Loucy (cell line): ENCODE results near the gene FREM2.

ENCODE experiments used
- H2AFZ ChIP-seq: fragments of 200-600 bp; sonication (generic); 2 replicates; pipeline ENCODE4 v1.6.0; 2016; ENCODE audit warnings: antibody characterized with exemption, mild to moderate bottlenecking, low read length, moderate library complexity
- H3F3A ChIP-seq: fragments of 200-600 bp; 2 replicates; pipeline ENCODE4 v1.6.0; 2016; ENCODE audit warnings: antibody characterized with exemption, low read depth, mild to moderate bottlenecking
- H3K27me3 ChIP-seq: fragments of 200-600 bp; sonication (generic); 2 replicates; pipeline ENCODE4 v1.6.1; 2014; ENCODE audit warnings: low read length, mild to moderate bottlenecking; ENCODE audit not compliant: insufficient read depth, poor library complexity, severe bottlenecking
- H3K36me3 ChIP-seq: fragments of 200-600 bp; sonication (generic); 2 replicates; pipeline ENCODE4 v1.6.1; 2016; ENCODE audit warnings: low read length; ENCODE audit not compliant: insufficient read depth
- H3K4me1 ChIP-seq: fragments of 200-600 bp; sonication (generic); 2 replicates; pipeline ENCODE4 v1.5.1; 2014; ENCODE audit warnings: low read length, mild to moderate bottlenecking; ENCODE audit not compliant: insufficient read depth, poor library complexity, severe bottlenecking
- H3K4me2 ChIP-seq: fragments of 200-600 bp; sonication (generic); 2 replicates; pipeline ENCODE4 v1.6.0; 2014; ENCODE audit warnings: antibody characterized with exemption, low read length, low read depth, mild to moderate bottlenecking; ENCODE audit not compliant: poor library complexity, severe bottlenecking
- H3K4me3 ChIP-seq: fragments of 200-600 bp; sonication (generic); 2 replicates; pipeline ENCODE4 v1.5.1; 2014; ENCODE audit warnings: low read length, mild to moderate bottlenecking, mixed read lengths; ENCODE audit not compliant: poor library complexity, severe bottlenecking
- H3K79me2 ChIP-seq: fragments of 200-600 bp; sonication (generic); 2 replicates; pipeline ENCODE4 v1.6.1; 2014; ENCODE audit warnings: low read length; ENCODE audit not compliant: insufficient read depth
- H3K9ac ChIP-seq: fragments of 200-600 bp; sonication (generic); 2 replicates; pipeline ENCODE4 v1.6.0; 2014; ENCODE audit warnings: mild to moderate bottlenecking, low read depth, low read length, moderate library complexity; ENCODE audit not compliant: poor library complexity, severe bottlenecking
- H3K9me2 ChIP-seq: fragments of 200-600 bp; sonication (generic); replicated peaks from 2 replicates; pipeline ENCODE4 v1.6.1; 2016; ENCODE audit warnings: low read depth, low read length, mixed read lengths
- H3K9me3 ChIP-seq: fragments of 200-600 bp; sonication (generic); 2 replicates; pipeline ENCODE4 v1.6.1; 2014; ENCODE audit warnings: mild to moderate bottlenecking, antibody characterized with exemption, low read length, low read depth; ENCODE audit not compliant: insufficient read depth
- H4K20me1 ChIP-seq: fragments of 200-600 bp; sonication (generic); 2 replicates; pipeline ENCODE4 v1.6.0; 2014; ENCODE audit warnings: antibody characterized with exemption, low read length, mild to moderate bottlenecking; ENCODE audit not compliant: insufficient read depth, poor library complexity, severe bottlenecking
- CTCF ChIP-seq: fragments of 200-600 bp; sonication (generic); conservative IDR thresholded peaks from 2 replicates; pipeline ENCODE4 v1.5.1; 2014; ENCODE audit warnings: mild to moderate bottlenecking, antibody characterized with exemption, low read length
- EZH2phosphoT487 ChIP-seq: fragments of 200-600 bp; IDR thresholded peaks from 2 replicates; pipeline ENCODE4 v1.6.1; 2018; ENCODE audit warnings: antibody characterized with exemption, mild to moderate bottlenecking, moderate library complexity, borderline replicate concordance

The FREM2 gene

DNA sequence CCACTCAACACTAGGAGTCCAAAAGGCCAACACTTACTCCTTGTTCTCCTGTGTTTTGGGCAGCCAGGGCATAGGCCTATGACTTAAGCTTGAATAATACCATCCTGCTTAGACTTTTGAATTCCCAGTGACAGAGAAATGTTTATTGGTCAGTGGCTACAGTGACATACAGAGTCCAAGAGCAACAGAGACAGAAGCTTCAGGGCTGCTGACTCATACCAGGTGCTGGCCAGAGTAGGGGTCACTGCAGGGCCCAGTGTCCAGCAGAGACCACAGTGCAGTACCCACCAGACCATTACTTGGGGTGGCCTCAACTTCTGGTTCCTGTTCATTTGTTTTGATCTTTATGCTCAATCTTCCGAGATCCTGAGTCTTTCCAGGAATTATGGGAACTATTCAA is 6.0 kb upstream of the FREM2 start:
- no peaks in the 10 kb centered on the region for H3K79me2 ChIP-seq
- H3K4me2 ChIP-seq: no peak overlapping the region
- no peaks in the 10 kb centered on the region for H4K20me1 ChIP-seq
- no peak overlapping the region for H3K4me3 ChIP-seq
- H3K9me2 ChIP-seq: no peaks in the 10 kb centered on the region
- no peak overlapping the region for H3K9ac ChIP-seq
- H3K4me1 ChIP-seq: no peaks in the 10 kb centered on the region
- TF ChIP-seq EZH2phosphoT487 (no peak), CTCF (no peak)
- no peaks in the 10 kb centered on the region for H3F3A ChIP-seq
- H3K36me3 ChIP-seq: no peaks in the 10 kb centered on the region
- H3K27me3 ChIP-seq: no peaks in the 10 kb centered on the region
- no peak overlapping the region for H2AFZ ChIP-seq
- no peaks in the 10 kb centered on the region; the same call in 1 of the 2 replicates for H3K9me3 ChIP-seq

DNA sequence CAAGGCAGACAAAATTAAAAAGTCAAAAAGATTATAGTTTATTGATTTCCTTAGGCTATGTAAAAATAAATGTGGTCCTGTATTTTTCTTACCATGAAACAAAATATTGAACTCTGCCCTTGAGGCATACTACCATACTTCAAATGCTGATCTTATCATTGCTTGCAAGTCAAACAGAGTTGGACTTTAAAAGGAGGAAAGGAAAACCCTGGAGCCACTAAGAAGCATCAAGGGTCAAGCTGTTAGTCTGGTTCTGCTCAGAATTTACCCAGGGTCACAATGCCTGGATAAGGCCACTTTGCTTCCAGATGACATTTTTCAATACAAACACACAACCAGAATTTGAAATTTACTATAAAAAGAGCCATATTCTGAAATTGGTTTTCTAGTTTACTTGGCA is 2.2 kb upstream of the FREM2 start:
- Histone ChIP-seq H3K4me2 (no peak overlapping the region), H3K9me3 (peaks cover 6% of the 10 kb centered on the region; the same call in 1 of the 2 replicates), H3K79me2 (no peaks in the 10 kb centered on the region), H4K20me1 (no peaks in the 10 kb centered on the region), H3K27me3 (no peaks in the 10 kb centered on the region), H3K36me3 (no peaks in the 10 kb centered on the region), H3K9me2 (no peaks in the 10 kb centered on the region), H3K4me3 (no peak overlapping the region), H3F3A (no peaks in the 10 kb centered on the region), H2AFZ (no peak overlapping the region), H3K9ac (no peak overlapping the region), H3K4me1 (no peaks in the 10 kb centered on the region)
- TF ChIP-seq CTCF (no peak), EZH2phosphoT487 (no peak)

- Histone ChIP-seq H3K9me2 (no peaks in the 10 kb centered on the region), H3K9ac (no peak overlapping the region), H2AFZ (no peak overlapping the region), H3K36me3 (no peaks in the 10 kb centered on the region), H3K4me2 (no peak overlapping the region), H3K4me3 (no peak overlapping the region), H3K9me3 (peaks cover 6% of the 10 kb centered on the region; the same call in 1 of the 2 replicates), H3K79me2 (no peaks in the 10 kb centered on the region), H3K4me1 (no peaks in the 10 kb centered on the region), H3K27me3 (no peaks in the 10 kb centered on the region), H3F3A (no peaks in the 10 kb centered on the region), H4K20me1 (no peaks in the 10 kb centered on the region)
- TF ChIP-seq CTCF (no peak), EZH2phosphoT487 (no peak)
Observed at GRCh38 chr13:38685431-38685830, 1.4 kb upstream of the FREM2 start.
